H9 (cell line): ENCODE results near the gene DDX39A. TPM values are rescaled to one million over a fixed set of nuclear protein-coding genes. Genes with fewer than 3 reads are reported as not detected.

Experiments
- DNase-seq: peaks from one replicate; pipeline ENCODE4 v3.0.0-alpha.2; 2017
- H2AFZ ChIP-seq: one replicate; pipeline ENCODE4 v1.6.1; 2013; ENCODE audit warnings: mild to moderate bottlenecking, low read length, control low read depth, moderate library complexity
- H2AK5ac ChIP-seq: 2 replicates; pipeline ENCODE4 v1.6.1; 2013; ENCODE audit warnings: low read length, control low read depth, mixed read lengths; ENCODE audit not compliant: insufficient read length
- H2BK120ac ChIP-seq: one replicate; pipeline ENCODE4 v1.6.1; 2013; ENCODE audit warnings: low read depth, mild to moderate bottlenecking, low read length, control low read depth, inconsistent platforms; ENCODE audit not compliant: poor library complexity, severe bottlenecking
- H2BK12ac ChIP-seq: 2 replicates; pipeline ENCODE4 v1.6.1; 2013; ENCODE audit warnings: low read length, control low read depth, mixed read lengths, low read depth; ENCODE audit not compliant: insufficient read length
- H2BK15ac ChIP-seq: 2 replicates; pipeline ENCODE4 v1.6.1; 2013; ENCODE audit warnings: low read depth, low read length, control low read depth
- H2BK20ac ChIP-seq: one replicate; pipeline ENCODE4 v1.6.1; 2013; ENCODE audit warnings: low read depth, mild to moderate bottlenecking, low read length, control low read depth, inconsistent platforms; ENCODE audit not compliant: poor library complexity, severe bottlenecking
- H2BK5ac ChIP-seq: 2 replicates; pipeline ENCODE4 v1.6.1; 2013; ENCODE audit warnings: low read length, control low read depth, mixed read lengths; ENCODE audit not compliant: insufficient read length
- H3K14ac ChIP-seq: 2 replicates; pipeline ENCODE4 v1.6.1; 2013; ENCODE audit warnings: low read length, control low read depth; ENCODE audit not compliant: insufficient read depth
- H3K18ac ChIP-seq: 2 replicates; pipeline ENCODE4 v1.6.1; 2013; ENCODE audit warnings: low read depth, mild to moderate bottlenecking, mixed read lengths, low read length, control low read depth; ENCODE audit not compliant: insufficient read length
- H3K23ac ChIP-seq: 2 replicates; pipeline ENCODE4 v1.6.1; 2013; ENCODE audit warnings: low read length, control low read depth, mixed read lengths, low read depth; ENCODE audit not compliant: insufficient read length
- H3K23me2 ChIP-seq: 2 replicates; pipeline ENCODE4 v1.6.1; 2013; ENCODE audit warnings: low read depth, mild to moderate bottlenecking, mixed read lengths, low read length, control low read depth; ENCODE audit not compliant: insufficient read length, poor library complexity, severe bottlenecking
- H3K27ac ChIP-seq: 2 replicates; pipeline ENCODE4 v1.5.1; 2013; ENCODE audit warnings: low read length, control low read depth, mixed read lengths, low read depth; ENCODE audit not compliant: insufficient read length
- H3K27me3 ChIP-seq: 2 replicates; pipeline ENCODE4 v1.6.1; 2013; ENCODE audit warnings: low read length, control low read depth, inconsistent platforms; ENCODE audit not compliant: insufficient read depth
- H3K4ac ChIP-seq: 2 replicates; pipeline ENCODE4 v1.6.1; 2013; ENCODE audit warnings: low read depth, mild to moderate bottlenecking, control low read depth, inconsistent platforms, low read length, moderate library complexity
- H3K4me1 ChIP-seq: 2 replicates; pipeline ENCODE4 v1.6.1; 2013; ENCODE audit warnings: low read length, control low read depth, inconsistent platforms; ENCODE audit not compliant: insufficient read depth
- H3K4me2 ChIP-seq: 2 replicates; pipeline ENCODE4 v1.6.1; 2013; ENCODE audit warnings: low read length, control low read depth, mixed read lengths; ENCODE audit not compliant: insufficient read length, insufficient read depth
- H3K56ac ChIP-seq: 2 replicates; pipeline ENCODE4 v1.6.1; 2013; ENCODE audit warnings: low read depth, mild to moderate bottlenecking, mixed read lengths, low read length, control low read depth; ENCODE audit not compliant: insufficient read length
- H3K79me1 ChIP-seq: 2 replicates; pipeline ENCODE4 v1.6.1; 2013; ENCODE audit warnings: low read depth, mild to moderate bottlenecking, moderate library complexity, low read length, control low read depth, inconsistent platforms; ENCODE audit not compliant: insufficient read depth, poor library complexity, severe bottlenecking
- H3K79me2 ChIP-seq: 2 replicates; pipeline ENCODE4 v1.6.1; 2013; ENCODE audit warnings: low read length, control low read depth, inconsistent platforms; ENCODE audit not compliant: insufficient read depth
- H3K9ac ChIP-seq: 2 replicates; pipeline ENCODE4 v1.6.1; 2013; ENCODE audit warnings: low read length, control low read depth, mixed read lengths; ENCODE audit not compliant: insufficient read length; ENCODE audit errors: extremely low read depth
- H3K9me3 ChIP-seq: one replicate; pipeline ENCODE4 v1.6.1; 2013; ENCODE audit warnings: low read depth, low read length, inconsistent platforms; ENCODE audit not compliant: control insufficient read depth
- H3T11ph ChIP-seq: one replicate; pipeline ENCODE4 v1.6.1; 2013; ENCODE audit warnings: mild to moderate bottlenecking, low read length, control low read depth, inconsistent platforms
- H4K20me1 ChIP-seq: one replicate; pipeline ENCODE4 v1.6.1; 2013; ENCODE audit not compliant: control insufficient read depth, insufficient read length, insufficient read depth
- H4K5ac ChIP-seq: 2 replicates; pipeline ENCODE4 v1.6.1; 2013; ENCODE audit warnings: low read depth, mild to moderate bottlenecking, mixed read lengths, low read length, control low read depth; ENCODE audit not compliant: insufficient read length
- H4K8ac ChIP-seq: replicated peaks from 2 replicates; pipeline ENCODE4 v1.6.1; 2013; ENCODE audit warnings: low read length, control low read depth, mixed read lengths, low read depth; ENCODE audit not compliant: insufficient read length
- H4K91ac ChIP-seq: 2 replicates; pipeline ENCODE4 v1.6.1; 2013; ENCODE audit warnings: low read depth, mild to moderate bottlenecking, moderate library complexity, mixed read lengths, low read length, control low read depth; ENCODE audit not compliant: insufficient read length
- H3K27ac Mint-ChIP-seq, 3 experiments: 2 replicates in 2 of 3; 3 replicates in 1 of 3; pipeline ENCODE4 v1.8.0; 2020 to 2021; ENCODE audit warnings: mixed read lengths in 3 of 3, mild to moderate bottlenecking in 1 of 3, moderate library complexity in 1 of 3
- H3K27me3 Mint-ChIP-seq: 2 replicates; pipeline ENCODE4 v1.8.0; 2021; ENCODE audit warnings: low read depth, mild to moderate bottlenecking, moderate library complexity, mixed read lengths
- H3K36me3 Mint-ChIP-seq, 3 experiments: 2 replicates in 2 of 3; 3 replicates in 1 of 3; pipeline ENCODE4 v1.8.0; 2020 to 2021; ENCODE audit warnings: low read depth in 3 of 3, mixed read lengths in 3 of 3; ENCODE audit not compliant: insufficient read depth in 1 of 3
- H3K4me1 Mint-ChIP-seq, 2 experiments: 2 replicates each; pipeline ENCODE4 v1.8.0; 2020; ENCODE audit warnings: mixed read lengths in 2 of 2
- H3K4me3 Mint-ChIP-seq, 2 experiments: 2 replicates in 1 of 2; 3 replicates in 1 of 2; pipeline ENCODE4 v1.8.0; 2020 to 2021; ENCODE audit warnings: mild to moderate bottlenecking in 2 of 2, mixed read lengths in 2 of 2, moderate library complexity in 1 of 2
- H3K9me3 Mint-ChIP-seq, 2 experiments: 2 replicates in 1 of 2; 3 replicates in 1 of 2; pipeline ENCODE4 v1.8.0; 2020; ENCODE audit warnings: mild to moderate bottlenecking in 2 of 2, mixed read lengths in 2 of 2, moderate library complexity in 1 of 2
- CTCF ChIP-seq: fragments of 200-600 bp; sonication (generic); conservative IDR thresholded peaks from 3 replicates; pipeline ENCODE4 v1.8.0; 2021; ENCODE audit warnings: antibody characterized with exemption, mild to moderate bottlenecking
- WGBS: extraction: QIAGEN DNeasy Blood & Tissue Kit; methylation state at CpG from one replicate; pipeline ENCODE4 v1.1.7; 2013; ENCODE audit warnings: missing lambda C conversion rate, low lambda C conversion rate, mixed read lengths; ENCODE audit not compliant: insufficient read length; ENCODE audit errors: extremely low coverage; 5-methylcytosine and 5-hydroxymethylcytosine counted together
- total RNA-seq: library from RNA; stranded (reverse); gene quantifications from 2 replicates; pipeline ENCODE4 v1.2.1, GENCODE V29; 2021

DDX39A gene
- total RNA-seq, 1 experiment from 2014 or later = 137 TPM

GRCh38 chr19:14411161-14411937 lies 7.8 kb downstream of the DDX39A start:
- H3K79me1 ChIP-seq = peaks cover 5% of the 10 kb centered on the region
- no peak overlapping the region for H2AK5ac ChIP-seq
- peaks cover 24 to 26% of the 10 kb centered on the region in 2 experiments for H3K4me1 Mint-ChIP-seq
- H2BK15ac ChIP-seq = no peak overlapping the region
- H3K4ac ChIP-seq = no peak overlapping the region
- H3K27me3 ChIP-seq = no peaks in the 10 kb centered on the region
- no peak for DNase-seq
- no peaks in the 10 kb centered on the region for H3K9me3 ChIP-seq
- H4K91ac ChIP-seq = no peak overlapping the region
- TF ChIP-seq CTCF = no peak
- no peak overlapping the region for H4K8ac ChIP-seq
- H3K9me3 Mint-ChIP-seq = no peaks in the 10 kb centered on the region; a peak in 1 of 5 replicates
- no peaks in the 10 kb centered on the region for H3K27me3 Mint-ChIP-seq
- no peak overlapping the region for H3K4me3 Mint-ChIP-seq
- H3K18ac ChIP-seq = no peak overlapping the region
- H3K4me2 ChIP-seq = no peak overlapping the region
- H3K27ac ChIP-seq = no peak overlapping the region
- no peak overlapping the region for H3K56ac ChIP-seq
- H3K23me2 ChIP-seq = no peaks in the 10 kb centered on the region
- H2BK20ac ChIP-seq = no peak overlapping the region
- H3T11ph ChIP-seq = no peak overlapping the region
- peaks cover 26% of the 10 kb centered on the region for H3K79me2 ChIP-seq
- H2BK12ac ChIP-seq = no peak overlapping the region
- H3K4me1 ChIP-seq = no peaks in the 10 kb centered on the region
- H4K5ac ChIP-seq = no peak overlapping the region
- H3K14ac ChIP-seq = no peak overlapping the region
- WGBS = no CpG with 5 or more reads among the region's 19 CpGs
- H2BK120ac ChIP-seq = no peak overlapping the region
- H2AFZ ChIP-seq = no peak overlapping the region
- peaks cover 51 to 84% (median 80%) of the 10 kb centered on the region in 3 experiments for H3K36me3 Mint-ChIP-seq
- H4K20me1 ChIP-seq = no peaks in the 10 kb centered on the region
- H3K23ac ChIP-seq = no peak overlapping the region
- no peak overlapping the region for H3K9ac ChIP-seq
- no peak overlapping the region for H2BK5ac ChIP-seq
- H3K27ac Mint-ChIP-seq = no peak overlapping the region
